Suppressor macrophage treated with lipopolysaccharide for 1 hour (primary cell): ENCODE data around the gene ARFGEF2.
"Not testable (repeated sequence)": the region's sequence is repeated elsewhere in the genome, so short reads cannot be mapped to it uniquely, and the experiment has no call there.

Experiments
- DNase-seq, 3 donors: peaks; one replicate each; pipeline ENCODE4 v3.0.0-alpha.2; 2020 to 2022

Gene ARFGEF2

DNA sequence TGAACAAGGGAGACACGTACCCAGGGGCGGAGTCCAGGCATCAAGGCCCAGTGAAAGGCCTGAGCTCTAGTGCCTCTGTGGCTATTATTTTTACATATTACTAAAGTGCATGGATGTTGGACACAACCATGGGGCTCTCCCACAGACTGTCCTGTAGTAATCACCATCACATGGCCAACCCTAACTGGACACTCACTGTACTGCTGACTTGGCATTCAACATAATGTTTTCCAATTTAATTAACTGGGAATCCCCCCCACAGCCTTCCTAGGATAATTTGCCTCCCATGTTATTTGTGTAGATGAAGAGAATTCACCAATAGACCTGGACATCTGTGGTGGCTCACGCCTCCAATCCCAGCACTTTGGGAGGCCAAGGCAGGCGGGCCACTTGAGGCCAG, 34.5 kb downstream of the ARFGEF2 start:
- no peak for DNase-seq

DNA sequence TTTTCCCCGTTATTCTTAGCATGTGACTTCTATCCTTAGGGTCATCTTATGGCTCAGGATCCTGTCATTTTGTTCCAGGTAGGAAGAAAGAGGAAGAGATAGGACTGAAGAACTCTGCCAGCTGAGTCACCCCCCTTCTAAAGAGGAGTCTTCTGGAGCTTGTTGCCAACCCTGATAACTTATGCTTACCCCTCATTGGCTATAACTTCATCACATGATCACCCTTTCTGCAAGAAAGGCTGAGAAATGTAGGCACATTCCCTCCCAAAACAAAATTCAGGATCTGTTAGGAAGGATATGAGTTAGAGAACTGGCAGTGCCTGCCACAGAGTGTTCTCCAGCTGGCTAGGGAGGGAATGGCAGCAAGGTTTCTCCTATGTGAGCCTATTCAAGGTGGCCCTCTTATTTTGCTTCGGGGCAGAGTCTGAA, 35.6 kb downstream of the ARFGEF2 start:
- DNase-seq: no peak

DNA sequence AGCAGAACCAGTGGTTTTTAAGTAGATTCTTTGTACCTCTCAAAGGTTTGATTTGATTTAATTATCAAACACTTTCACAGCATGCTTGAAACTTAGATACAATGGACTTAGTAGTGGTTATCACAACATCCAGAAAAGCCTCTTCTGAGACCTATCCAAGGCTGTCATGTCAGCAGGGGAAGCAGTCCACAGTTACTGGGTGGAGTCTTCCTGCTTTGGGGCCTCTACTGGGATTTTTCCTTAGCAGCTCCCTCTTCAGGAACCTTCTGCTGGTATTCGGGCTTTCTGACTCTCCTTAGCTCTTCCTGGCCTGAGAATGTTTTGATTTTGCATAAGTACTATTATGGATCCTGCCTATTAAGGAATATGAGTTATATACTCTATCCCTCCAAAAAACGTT, 36.0 kb downstream of the ARFGEF2 start:
- no peak for DNase-seq

DNA sequence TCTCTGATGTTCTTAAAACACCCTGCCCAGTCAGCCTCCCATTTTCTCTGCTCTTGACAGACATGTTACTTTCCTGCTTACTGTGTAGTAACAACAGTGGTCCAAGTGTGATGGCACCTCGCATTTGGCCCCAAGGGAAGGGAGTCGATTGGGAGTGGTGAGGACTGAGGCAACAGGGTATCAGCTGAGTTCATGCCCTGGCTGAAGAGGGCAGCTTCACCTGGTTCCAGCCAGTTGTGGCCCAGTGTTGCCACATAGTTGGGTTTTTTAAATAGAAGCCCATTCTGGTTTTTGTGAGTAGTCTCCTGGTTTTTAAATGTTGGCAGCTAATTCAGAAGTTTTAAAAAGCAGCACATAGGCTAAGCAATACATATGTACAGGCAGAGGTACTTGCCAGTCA, 37.2 kb downstream of the ARFGEF2 start:
- no peak for DNase-seq

DNA sequence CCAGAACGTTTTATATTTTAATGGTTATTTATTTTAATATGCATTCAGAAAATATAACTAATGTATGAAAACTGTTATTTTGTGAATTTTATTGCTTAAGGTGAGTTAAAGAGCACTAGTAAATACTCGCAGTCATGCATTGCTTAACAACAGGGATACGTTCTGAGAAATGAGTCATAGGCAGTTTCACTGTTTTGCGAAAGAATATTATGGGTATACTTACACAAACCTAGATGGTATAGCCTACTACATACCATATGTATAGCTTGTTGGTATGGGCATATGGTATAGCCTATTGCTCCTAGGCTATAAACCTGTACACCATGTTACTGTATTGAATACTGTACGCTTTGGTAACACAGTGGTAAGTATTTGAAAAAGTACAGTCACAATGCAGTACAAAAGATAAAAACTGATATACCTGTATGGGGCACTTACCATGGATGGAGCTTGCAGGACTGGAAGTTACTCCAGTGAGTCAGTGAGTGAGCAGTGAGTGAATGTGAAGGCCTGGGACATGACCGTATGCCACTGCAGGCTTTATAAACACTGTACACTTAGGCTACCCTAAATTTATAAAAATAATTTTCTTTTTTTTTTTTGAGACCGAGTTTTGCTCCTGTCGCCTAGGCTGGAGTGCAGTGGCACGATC, 38.5 kb downstream of the ARFGEF2 start:
- DNase-seq: peak in 2 of 3 donors; percentile 34 to 44

DNA sequence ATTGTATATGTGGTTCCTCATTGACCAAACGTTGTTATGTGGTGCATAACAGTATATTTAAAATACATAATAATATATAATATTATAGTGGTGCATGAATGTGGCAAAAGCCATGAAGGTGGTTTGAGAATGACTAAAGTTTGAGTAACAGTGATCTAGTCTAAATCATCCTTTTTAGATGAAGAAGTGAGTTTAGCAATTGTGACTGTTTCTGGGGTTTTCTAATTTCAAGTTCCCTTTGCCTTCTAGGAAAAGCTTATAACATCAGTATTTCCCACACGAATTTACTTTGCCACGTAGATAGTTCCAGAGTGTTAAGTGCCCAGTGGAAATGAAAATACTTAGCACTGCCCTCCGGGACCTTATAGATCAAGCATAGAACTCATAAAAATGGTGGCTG, 40.9 kb downstream of the ARFGEF2 start:
- peak; percentile 50 to 82 (median 77) for DNase-seq

DNA sequence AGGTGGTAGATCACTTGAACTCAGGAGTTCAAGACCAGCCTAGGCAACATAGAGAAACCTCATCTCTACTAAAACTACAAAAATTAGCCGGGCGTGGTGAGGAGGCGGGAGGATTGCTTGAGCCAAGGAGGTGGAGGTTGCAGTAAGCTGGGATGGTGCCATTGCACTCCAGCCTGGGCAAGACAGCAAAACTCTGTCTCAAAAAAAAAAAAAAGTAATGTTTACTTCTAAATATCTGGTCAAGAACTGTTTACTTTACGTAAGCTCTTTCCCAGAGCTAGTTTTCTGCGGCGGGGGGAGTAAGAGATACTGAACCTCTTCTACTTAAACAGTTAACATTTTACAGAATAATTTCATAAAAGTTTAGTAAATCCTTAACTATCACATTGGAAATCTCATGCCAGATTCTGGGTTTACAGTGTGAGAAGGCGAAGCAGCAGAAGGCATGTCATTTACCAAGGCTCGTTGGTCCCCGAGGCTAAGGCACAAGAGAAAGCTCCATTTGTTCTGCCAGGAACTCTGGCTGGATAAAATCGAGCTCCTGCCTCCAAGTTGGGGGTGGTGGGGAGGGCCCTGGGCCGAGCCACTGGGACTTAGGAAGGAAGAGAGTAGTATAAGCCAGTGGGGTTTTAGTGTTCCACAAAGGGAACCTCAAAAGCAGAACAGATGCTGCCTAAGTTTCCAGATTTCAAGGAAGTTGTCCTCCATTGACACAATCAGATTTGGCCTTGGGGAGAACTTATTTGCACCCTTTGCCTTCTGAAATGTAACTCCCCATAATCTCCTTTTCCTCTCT, 41.7 kb downstream of the ARFGEF2 start:
- peak; percentile 57 to 72 (median 62) for DNase-seq

DNA sequence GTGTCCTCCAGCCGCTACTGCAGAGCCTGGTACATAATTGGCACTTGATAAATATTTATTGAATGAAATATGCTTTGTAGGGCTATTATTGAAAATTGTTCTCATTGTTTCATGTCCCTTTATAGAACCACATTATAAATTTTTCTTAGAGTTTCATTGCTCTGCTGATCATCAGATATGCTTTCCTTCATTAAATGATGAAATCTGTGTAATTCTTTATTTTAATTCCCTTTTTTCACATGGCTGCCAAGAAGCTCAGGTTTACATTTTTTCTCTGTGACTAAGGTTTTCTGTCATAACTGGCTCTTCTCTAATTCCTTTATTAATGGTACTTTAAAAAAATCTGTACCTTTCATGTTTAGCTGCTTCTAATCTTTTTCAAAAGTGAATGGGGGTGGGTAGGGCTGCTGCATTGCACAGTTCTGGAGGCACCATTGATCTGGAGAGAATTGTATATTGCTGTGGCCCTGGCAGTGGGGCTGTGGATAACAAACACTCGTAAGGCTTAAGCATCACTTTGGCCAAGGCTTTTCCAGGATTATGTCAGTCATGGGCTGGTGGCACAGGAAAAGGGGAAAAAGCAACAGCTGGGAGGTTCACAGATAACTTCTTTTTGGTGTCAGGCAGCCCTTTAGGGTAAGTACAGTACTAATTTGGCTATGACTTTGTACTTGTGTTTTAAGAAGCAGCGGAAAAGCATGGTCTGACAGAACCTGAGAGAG, 43.8 kb downstream of the ARFGEF2 start:
- DNase-seq: no peak

DNA sequence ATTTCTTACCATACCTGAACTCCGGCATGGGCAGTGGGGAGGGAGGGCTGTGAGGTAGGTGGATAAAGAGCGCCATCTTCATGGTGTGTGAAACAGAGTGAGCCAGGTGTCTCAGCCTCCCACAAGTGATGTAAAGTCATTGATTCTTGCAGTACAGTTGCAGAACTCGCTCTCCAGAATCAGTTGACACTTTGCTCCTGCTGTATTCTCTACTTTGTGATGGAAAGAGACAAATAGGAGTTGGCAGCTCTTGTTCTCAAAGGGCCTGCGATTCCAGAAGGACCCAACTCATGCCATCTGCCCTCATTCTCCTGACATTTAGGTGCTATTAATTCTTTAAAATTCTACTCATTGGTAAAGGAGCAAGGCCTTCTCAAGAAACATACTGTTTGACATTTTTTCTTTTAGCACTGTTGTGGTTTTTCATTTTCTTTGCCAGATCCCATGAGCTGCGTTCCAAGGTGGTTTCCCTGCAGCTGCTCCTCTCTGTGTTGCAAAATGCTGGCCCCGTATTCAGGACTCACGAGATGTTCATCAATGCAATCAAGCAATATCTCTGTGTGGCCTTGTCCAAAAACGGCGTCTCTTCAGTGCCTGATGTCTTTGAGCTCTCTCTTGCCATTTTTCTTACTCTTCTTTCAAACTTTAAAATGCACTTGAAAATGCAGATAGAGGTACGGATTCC, 49.3 kb downstream of the ARFGEF2 start:
- no peak for DNase-seq

DNA sequence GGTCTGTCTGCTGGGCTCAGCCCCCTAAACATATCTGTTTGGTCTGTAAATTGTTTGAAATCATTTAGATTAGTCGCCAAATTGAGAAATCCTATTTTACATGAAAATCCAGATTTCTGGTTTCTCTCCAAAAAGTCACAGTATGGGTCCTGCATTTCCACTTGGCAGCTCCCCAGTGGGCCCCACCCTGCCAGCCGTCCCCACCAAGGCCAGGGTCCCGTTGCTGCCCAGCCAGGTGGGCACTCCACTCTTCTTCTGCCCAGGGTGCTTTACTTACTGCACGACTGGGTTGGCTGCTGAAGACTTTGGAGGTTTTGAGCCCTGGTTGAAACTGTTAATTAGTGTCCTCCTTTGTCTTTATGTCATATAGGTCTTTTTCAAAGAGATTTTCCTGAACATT, 50.4 kb downstream of the ARFGEF2 start:
- no peak for DNase-seq

DNA sequence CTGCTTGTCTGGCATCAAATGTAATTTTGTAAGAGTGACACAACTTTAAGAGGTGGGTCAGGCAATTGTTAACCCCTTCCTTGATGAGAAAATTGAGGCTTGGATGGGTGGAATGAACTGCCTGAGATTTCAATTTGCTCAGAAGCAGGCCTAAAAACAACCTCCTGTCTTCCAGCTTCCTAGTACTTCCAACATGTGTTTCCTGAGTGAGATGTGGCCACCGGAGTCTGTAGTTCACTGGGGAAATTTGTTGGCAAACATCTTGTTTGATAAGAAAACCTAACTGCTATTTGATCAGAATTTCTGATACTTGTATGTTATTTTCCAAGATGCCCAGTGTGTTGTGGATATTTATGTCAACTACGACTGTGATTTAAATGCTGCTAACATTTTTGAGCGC, 51.3 kb downstream of the ARFGEF2 start:
- DNase-seq: no peak

DNA sequence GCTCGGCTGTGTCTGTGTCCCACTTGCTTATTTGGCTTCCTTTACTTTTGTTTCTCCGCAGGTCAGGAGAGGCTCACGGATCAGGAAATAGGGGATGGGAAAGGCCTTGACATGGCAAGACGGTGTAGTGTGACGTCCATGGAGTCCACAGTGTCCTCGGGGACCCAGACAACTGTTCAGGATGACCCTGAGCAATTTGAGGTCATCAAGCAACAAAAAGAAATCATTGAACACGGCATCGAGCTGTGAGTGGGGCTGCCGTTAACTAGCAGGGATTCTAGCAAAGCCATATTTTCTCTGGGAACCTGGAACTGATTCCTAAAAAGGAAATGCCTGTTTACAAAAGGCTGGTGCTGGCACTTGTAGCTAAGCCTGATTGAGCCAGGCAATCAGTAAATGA, 54.4 kb downstream of the ARFGEF2 start:
- DNase-seq: no peak

DNA sequence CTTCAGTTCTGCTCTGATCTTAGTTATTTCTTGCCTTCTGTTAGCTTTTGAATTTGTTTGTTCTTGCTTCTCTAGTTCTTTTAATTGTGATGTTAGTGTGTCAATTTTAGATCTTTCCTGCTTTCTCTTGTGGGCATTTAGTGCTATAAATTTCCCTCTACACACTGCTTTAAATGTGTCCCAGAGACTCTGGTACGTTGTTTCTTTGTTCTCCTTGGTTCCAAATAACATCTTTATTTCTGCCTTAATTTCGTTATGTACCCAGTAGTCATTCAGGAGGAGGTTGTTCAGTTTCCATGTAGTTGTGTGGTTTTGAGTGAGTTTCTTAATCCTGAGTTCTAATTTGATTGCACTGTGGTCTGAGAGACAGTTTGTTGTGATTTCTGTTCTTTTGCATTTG, 58.5 kb downstream of the ARFGEF2 start:
- not testable (repeated sequence) for DNase-seq

DNA sequence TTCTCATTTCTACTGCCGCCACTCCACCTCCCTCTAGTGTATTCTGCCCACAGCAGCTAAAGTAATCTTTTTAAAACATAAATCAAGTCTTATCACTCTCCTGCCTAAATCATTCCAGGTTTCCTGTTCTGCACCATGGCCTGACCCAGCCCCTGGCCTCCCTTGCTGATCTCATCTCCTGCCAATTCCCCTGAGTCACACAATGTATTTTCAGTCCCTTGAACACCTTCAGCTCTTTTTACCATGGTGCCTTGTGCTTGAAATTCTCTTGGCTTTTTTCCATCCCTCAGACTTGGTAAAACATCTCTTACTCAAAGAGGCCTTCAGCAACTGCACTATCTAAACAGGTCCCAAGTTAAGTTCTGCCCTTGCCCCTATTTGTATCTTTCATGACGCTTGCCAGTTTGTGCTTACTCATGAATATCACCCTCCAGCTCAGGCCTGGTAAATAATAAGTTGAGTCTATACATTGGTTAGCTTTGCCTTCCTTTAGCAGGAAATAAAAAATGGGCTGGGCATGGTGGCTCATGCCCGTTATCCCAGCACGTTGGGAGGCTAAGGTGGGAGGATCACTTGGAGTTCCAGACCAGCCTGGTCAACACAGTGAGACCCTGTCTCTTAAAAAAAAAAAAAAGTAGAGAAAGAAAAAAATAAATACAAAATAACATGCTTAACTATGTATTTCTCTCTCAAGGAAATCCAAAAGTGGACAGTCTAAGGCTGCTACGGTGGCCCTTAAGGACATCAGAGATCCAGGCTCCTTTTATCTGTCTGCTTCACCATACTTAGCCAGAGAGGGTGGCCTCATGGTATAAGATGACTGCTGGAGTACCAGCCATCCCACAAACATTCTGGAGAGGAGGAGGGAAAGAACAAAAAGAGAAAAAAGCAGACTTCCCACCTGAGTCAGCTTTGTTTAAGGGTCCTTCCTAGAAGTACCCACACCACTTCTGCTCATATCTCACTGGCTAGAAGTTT, 62.2 kb downstream of the ARFGEF2 start:
- DNase-seq: no peak

DNA sequence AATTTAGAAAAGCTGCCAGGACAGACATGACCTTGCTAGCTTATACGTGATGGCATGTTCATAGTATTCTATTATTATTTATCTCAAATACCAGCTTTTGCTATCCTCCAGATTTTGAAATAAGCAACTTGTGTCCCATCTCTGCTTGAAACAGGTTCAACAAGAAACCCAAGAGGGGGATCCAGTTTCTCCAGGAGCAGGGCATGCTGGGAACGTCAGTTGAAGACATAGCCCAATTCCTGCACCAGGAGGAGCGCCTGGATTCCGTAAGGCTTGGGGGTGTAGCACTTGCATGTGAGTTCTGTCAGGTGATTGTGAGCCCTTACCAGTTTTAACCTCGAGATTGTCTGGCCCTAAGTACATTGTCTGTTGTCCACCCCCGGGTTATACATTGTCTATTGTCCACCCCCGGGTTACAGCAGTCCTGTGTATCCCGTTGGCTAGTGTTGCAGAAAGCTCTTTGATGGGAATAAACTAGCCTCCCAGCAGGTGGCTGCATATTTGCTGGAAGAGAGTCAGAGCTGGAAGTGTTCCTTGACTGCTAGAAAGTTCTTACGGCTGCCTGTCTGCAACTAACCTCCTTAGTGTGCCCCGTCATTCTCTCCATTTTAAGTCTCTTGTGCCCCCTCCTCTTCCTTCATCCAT, 63.2 kb downstream of the ARFGEF2 start:
- no peak for DNase-seq

DNA sequence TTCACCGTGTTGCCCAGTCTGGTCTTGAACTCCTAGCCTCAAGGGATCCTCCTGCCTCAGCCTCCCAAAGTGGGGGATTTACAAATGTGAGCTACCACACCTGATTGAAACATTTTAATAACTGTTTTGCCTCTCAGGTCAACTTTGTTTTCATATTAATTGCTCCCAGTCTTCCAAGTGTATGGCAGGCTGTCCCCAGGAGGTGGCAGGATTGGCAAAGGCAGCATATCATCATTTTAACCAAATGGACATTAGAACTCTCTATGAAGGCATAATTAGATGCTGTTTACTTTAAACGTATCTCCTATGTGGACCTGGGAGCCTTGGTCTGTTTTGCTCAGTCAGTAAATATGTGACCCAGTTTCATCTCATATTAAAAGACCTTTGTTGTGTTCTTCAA, 65.4 kb downstream of the ARFGEF2 start:
- no peak for DNase-seq

DNA sequence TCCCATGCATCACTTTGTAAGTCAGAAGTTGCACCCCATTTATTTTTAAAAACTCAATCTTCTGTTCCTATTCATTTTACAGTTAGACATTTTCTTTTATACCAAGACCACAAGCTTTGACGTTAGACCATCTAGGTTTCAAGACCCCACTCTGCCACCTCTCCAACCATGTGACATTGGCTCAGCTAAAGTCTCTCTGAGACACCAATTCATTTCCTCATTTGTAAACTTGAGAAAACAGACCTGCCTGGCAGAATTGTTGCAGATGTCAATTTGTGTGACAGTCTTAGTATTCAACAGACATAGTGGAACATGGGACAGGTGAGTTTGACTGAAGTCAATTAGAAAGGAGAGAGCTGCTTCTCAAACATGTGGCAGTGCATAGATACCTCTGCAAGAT, 69.0 kb downstream of the ARFGEF2 start:
- no peak for DNase-seq

DNA sequence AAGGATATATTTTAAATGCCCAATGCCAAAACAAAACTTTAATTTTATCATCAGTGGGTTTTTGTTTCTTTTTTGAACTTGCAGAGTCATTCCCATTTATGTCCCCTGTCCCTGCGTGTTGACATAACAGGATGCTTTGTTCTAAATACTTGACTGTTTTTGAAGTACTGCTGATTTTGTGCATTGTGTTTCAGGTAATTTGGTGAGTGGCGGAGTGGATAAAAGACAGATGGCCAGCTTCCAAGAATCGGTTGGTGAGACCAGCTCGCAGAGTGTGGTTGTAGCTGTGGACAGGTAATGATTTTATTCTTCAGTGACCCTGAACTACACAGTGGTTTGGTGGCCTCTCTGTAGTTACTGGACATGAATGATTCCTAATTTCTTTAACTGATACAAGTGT, 74.1 kb downstream of the ARFGEF2 start:
- DNase-seq: no peak

DNA sequence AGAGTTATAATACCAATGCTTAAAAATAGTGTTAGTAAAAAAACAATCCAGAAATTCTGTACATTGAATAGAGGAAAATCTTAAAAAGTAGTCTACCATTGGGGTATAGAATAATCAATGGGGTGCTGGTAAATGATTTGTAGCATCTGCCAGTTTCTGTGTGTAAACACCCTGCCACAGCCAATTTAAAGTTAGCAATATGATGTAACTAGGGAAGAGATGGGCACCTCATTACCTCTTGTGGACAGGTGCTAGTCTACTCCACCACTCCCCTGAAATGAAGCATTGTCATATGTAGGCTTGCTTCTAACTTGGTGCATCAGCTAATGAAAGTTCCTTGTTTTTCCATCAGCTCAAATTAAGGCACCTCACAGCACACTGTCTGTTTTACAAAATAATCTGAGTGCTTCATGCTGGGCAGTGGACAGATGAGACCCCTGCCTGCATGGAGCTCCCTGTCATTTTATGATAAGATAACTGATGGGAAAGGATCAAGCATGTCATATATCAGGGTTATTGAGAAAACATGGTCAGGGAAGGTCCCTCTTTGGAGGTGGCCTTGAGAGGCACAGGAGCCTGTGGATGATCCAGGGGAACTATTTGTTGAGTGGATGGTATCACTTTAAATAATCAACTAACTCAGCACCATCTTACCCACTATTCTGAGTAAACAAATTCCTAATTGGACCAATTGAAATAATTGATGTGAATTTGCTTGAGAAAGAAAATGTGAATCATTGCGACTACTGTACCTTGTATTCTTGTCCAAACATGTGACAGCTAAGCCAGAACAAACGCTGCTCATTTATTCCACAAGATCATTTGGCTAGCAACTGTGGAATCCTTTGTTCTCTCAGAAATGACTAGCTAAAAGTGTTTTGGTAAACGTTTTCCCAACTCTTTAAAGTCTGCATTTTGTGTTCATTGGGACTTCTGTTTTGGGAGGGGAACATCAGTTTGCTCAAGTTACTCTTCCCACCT, 78.7 kb downstream of the ARFGEF2 start:
- DNase-seq: no peak

DNA sequence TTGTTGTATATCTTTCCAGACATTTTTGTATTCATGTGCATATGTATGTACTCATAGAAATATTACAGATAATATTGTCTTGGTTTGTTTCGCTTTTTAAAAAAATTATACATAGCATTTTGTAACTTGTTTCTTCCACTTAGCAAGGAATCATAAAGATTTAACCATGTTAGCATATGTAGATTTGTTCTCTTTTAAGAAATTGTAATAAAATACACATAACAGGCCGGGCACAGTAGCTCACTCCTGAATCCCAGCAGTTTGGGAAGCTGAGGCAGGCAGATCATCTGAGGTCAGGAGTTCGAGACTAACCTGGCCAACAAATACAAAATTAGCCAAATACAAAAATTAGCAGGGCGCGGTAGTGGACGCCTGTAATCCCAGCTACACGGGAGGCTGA, 80.2 kb downstream of the ARFGEF2 start:
- DNase-seq: no peak
